ENCODE results near the gene PCP2.

- no peak for TF ChIP-seq BHLHE40 (IDR thresholded peaks at IDR 0.05; ENCODE audit: borderline replicate concordance)
- no peak for TF ChIP-seq SUZ12 (IDR thresholded peaks at IDR 0.05)
- no peak for TF ChIP-seq CTBP1 (IDR thresholded peaks at IDR 0.05; ENCODE audit: borderline replicate concordance)
- TF ChIP-seq, protein P1, sequence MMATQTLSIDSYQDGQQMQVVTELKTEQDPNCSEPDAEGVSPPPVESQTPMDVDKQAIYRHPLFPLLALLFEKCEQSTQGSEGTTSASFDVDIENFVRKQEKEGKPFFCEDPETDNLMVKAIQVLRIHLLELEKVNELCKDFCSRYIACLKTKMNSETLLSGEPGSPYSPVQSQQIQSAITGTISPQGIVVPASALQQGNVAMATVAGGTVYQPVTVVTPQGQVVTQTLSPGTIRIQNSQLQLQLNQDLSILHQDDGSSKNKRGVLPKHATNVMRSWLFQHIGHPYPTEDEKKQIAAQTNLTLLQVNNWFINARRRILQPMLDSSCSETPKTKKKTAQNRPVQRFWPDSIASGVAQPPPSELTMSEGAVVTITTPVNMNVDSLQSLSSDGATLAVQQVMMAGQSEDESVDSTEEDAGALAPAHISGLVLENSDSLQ (IDR thresholded peaks at IDR 0.05), result no peak
- no peak for TF ChIP-seq ELF4 (IDR thresholded peaks at IDR 0.05)
- TF ChIP-seq FOXM1 (IDR thresholded peaks at IDR 0.05; ENCODE audit: borderline replicate concordance), result no peak
- no peak for TF ChIP-seq HDGF (IDR thresholded peaks at IDR 0.05; ENCODE audit: borderline replicate concordance)
- TF ChIP-seq L3MBTL2 (conservative IDR thresholded peaks at IDR 0.05), result no peak
- no peak for TF ChIP-seq FOXA1 (IDR thresholded peaks at IDR 0.05)
- TF ChIP-seq NFRKB (IDR thresholded peaks at IDR 0.05), result no peak
- TF ChIP-seq SP1 (IDR thresholded peaks at IDR 0.05), result no peak
These were observed 28.4 kb upstream of the PCP2 start for GRCh38 chr19:7661744-7662538.
